ENCODE measurements around the gene SQSTM1. TPM values are rescaled to one million over a fixed set of nuclear protein-coding genes. Genes with fewer than 3 reads are reported as not detected.

The SQSTM1 gene
- total and polyA plus RNA-seq, 2 of the 8 experiments (the other 6 are each of a cell fraction or from before 2014, with no cell fraction given): 78.6 to 110 TPM

GRCh38 chr5:179870403-179870903 lies 49.7 kb downstream of the SQSTM1 start (continued):
- no peak for TF ChIP-seq BACH1 (IDR thresholded peaks at IDR 0.05; ENCODE audit: low read length)
- TF ChIP-seq CHD2 (IDR thresholded peaks at IDR 0.05; ENCODE audit: low read length): no peak

Data from H1 (cell line).